ENCODE measurements around the gene GMCL2. TPM values are rescaled to one million over a fixed set of nuclear protein-coding genes. Genes with fewer than 3 reads are reported as not detected.
A peak's percentile ranks its signal among the peaks of the same experiment; 100 is the strongest.

The GMCL2 gene
- total RNA-seq, 6 experiments from 2014 or later: not detected

GRCh38 chr5:178207183-178207916, 20.2 kb upstream of the GMCL2 start:
- no peaks in the 10 kb centered on the region for H3K27me3 ChIP-seq
- no peak for TF ChIP-seq CTCF (IDR thresholded peaks at IDR 0.05)
- TF ChIP-seq POLR2A (IDR thresholded peaks at IDR 0.05): no peak
- no peak overlapping the region for H3K4me3 ChIP-seq
- DNase-seq (peak in 1 of 3 donors; percentile 66), ATAC-seq (peak; percentile 1 to 16 (median 8))
- H3K4me1 ChIP-seq: peaks cover 0 to 36% (median 7%) of the 10 kb centered on the region in 4 donors
- intact Hi-C loops (cut with DNase I): no loop called here
- peaks cover 24 to 59% (median 42%) of the 10 kb centered on the region in 4 donors for H3K36me3 ChIP-seq
- H3K27ac ChIP-seq: no peak overlapping the region
- no peaks in the 10 kb centered on the region for H3K9me3 ChIP-seq
- WGBS (ENCODE audit: insufficient coverage, low coverage, low lambda C conversion rate, missing lambda C conversion rate): 70% methylated on average over 5 of the region's 5 CpGs

DNA sequence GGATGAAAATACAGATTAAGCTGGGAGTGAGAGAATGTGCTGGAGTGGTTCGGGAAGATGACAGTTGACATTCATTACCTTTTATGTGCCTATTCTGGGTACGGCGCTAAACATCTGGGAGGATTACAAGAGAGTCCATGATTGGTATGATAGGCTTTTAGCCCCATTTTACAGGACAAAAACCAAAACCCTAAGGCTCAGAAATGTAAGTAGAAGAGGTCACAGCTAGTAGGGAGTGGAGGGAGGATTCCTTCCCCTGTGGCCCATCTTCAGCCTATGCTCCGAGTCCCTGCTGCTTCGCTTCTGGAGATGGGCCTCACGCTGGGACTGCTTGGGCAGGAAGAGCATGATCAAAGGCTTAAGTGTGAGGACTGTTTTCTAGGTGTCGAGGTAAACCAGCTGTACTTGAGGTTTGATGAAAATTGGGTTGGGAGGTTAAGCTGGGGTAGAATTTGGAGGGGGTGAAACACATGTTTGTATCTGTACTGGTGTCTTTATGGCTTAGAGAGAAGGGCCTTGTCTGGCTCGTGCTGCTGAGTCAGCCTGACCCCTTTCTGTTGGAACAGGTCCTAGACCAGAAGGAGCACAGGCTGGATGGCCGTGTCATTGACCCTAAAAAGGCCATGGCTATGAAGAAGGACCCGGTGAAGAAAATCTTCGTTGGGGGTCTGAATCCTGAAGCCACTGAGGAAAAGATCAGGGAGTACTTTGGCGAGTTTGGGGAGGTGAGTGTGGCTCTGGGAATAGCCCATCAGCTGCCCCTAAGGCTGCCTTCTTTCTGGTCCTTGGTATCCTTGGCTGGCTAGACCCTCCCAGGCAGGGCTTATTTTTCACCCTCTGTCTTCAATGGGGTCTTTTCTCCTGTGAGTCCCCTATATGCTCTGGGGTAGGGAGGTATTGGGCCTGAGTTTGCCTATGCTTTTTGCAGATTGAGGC, 19.3 kb upstream of the GMCL2 start:
- DNase-seq (peak in 1 of 3 donors; percentile 63), ATAC-seq (peak; percentile 4 to 25 (median 22))
- H3K27me3 ChIP-seq: no peaks in the 10 kb centered on the region
- H3K27ac ChIP-seq: peak overlapping the region in 1 of 3 donors; percentile 15
- WGBS (ENCODE audit: insufficient coverage, low coverage, low lambda C conversion rate, missing lambda C conversion rate): 32% methylated on average over 11 of the region's 12 CpGs
- H3K9me3 ChIP-seq: no peaks in the 10 kb centered on the region
- peak overlapping the region; percentile 84 to 91 (median 91) for H3K4me3 ChIP-seq
- intact Hi-C loops (cut with DNase I): no loop called here
- TF ChIP-seq CTCF (IDR thresholded peaks at IDR 0.05) (no peak), POLR2A (IDR thresholded peaks at IDR 0.05) (no peak)
- H3K4me1 ChIP-seq: peaks cover 0 to 32% (median 7%) of the 10 kb centered on the region in 4 donors
- peaks cover 24 to 49% (median 36%) of the 10 kb centered on the region in 4 donors for H3K36me3 ChIP-seq

- TF ChIP-seq POLR2A (IDR thresholded peaks at IDR 0.05): no peak
- no peak for TF ChIP-seq CTCF (IDR thresholded peaks at IDR 0.05)
- Histone ChIP-seq H3K27me3 (no peaks in the 10 kb centered on the region), H3K4me1 (peaks cover 0 to 32% (median 7%) of the 10 kb centered on the region in 4 donors), H3K36me3 (peaks cover 18 to 42% (median 31%) of the 10 kb centered on the region in 4 donors), H3K4me3 (peak overlapping the region; percentile 84 to 91 (median 91)), H3K9me3 (no peaks in the 10 kb centered on the region), H3K27ac (peak overlapping the region; percentile 53 to 91 (median 77))
- ATAC-seq (no peak), DNase-seq (no peak)
- WGBS (ENCODE audit: insufficient coverage, low coverage, low lambda C conversion rate, missing lambda C conversion rate): 3% methylated on average over 5 of the region's 5 CpGs
- intact Hi-C loops (cut with DNase I): no loop called here
Measured at GRCh38 chr5:178205749-178206047, 18.5 kb upstream of the GMCL2 start.

GRCh38 chr5:178204935-178205748, 18.0 kb upstream of the GMCL2 start:
- peak overlapping the region; percentile 84 to 91 (median 91) for H3K4me3 ChIP-seq
- ATAC-seq: peak; percentile 59 to 72 (median 68)
- 0% methylated on average over 13 of the region's 90 CpGs for WGBS (ENCODE audit: insufficient coverage, low coverage, low lambda C conversion rate, missing lambda C conversion rate)
- H3K36me3 ChIP-seq: peaks cover 12 to 36% (median 27%) of the 10 kb centered on the region in 4 donors
- peak; percentile 87 to 89 (median 89) for DNase-seq
- H3K27ac ChIP-seq: peak overlapping the region; percentile 53 to 91 (median 77)
- no peaks in the 10 kb centered on the region for H3K27me3 ChIP-seq
- H3K4me1 ChIP-seq: peaks cover 0 to 32% (median 7%) of the 10 kb centered on the region in 4 donors
- H3K9me3 ChIP-seq: no peaks in the 10 kb centered on the region
- intact Hi-C loops (cut with DNase I): no loop called here
- TF ChIP-seq CTCF (IDR thresholded peaks at IDR 0.05) (no peak), POLR2A (IDR thresholded peaks at IDR 0.05) (peak; percentile 41)

All from right lobe of liver (tissue), 6 donors.